ENCODE measurements around the gene PIH1D2.

- no peak for TF ChIP-seq BHLHE40 (IDR thresholded peaks at IDR 0.05; ENCODE audit: borderline replicate concordance)
- TF ChIP-seq SP1 (IDR thresholded peaks at IDR 0.05) = no peak
- TF ChIP-seq HDGF (IDR thresholded peaks at IDR 0.05; ENCODE audit: borderline replicate concordance) = no peak
- TF ChIP-seq FOXM1 (IDR thresholded peaks at IDR 0.05; ENCODE audit: borderline replicate concordance) = no peak
- TF ChIP-seq SUZ12 (IDR thresholded peaks at IDR 0.05) = no peak
- TF ChIP-seq NFRKB (IDR thresholded peaks at IDR 0.05) = no peak
- no peak for TF ChIP-seq ARNT (IDR thresholded peaks at IDR 0.05)
- TF ChIP-seq TARDBP (IDR thresholded peaks at IDR 0.05) = no peak
- TF ChIP-seq L3MBTL2 (conservative IDR thresholded peaks at IDR 0.05) = no peak
- no peak for TF ChIP-seq ZNF384 (IDR thresholded peaks at IDR 0.05)
- TF ChIP-seq FOXA1 (IDR thresholded peaks at IDR 0.05) = no peak
Measured at GRCh38 chr11:112082729-112083128, 8.9 kb upstream of the PIH1D2 start.
